GM21786 (cell line): ENCODE results near the gene NR0B2.
"Not testable (repeated sequence)": the region's sequence is repeated elsewhere in the genome, so short reads cannot be mapped to it uniquely, and the experiment has no call there.

ENCODE experiments used
- ATAC-seq: cut with Tn5 transposase; IDR thresholded peaks from one replicate; pipeline ENCODE4 v1.9.1; 2021; ENCODE audit not compliant: unreplicated experiment

Gene NR0B2

GRCh38 chr1:26889551-26890466 is 24.0 kb downstream of the NR0B2 start, which contains the start of gene GPN2:
GPN2 (minus strand) TSS chr1:26890283; CDS start chr1:26890096, 187 bp downstream.
- ATAC-seq = peak; percentile 93

GRCh38 chr1:26888231-26888630 is 25.5 kb downstream of the NR0B2 start:
- no peak for ATAC-seq

DNA sequence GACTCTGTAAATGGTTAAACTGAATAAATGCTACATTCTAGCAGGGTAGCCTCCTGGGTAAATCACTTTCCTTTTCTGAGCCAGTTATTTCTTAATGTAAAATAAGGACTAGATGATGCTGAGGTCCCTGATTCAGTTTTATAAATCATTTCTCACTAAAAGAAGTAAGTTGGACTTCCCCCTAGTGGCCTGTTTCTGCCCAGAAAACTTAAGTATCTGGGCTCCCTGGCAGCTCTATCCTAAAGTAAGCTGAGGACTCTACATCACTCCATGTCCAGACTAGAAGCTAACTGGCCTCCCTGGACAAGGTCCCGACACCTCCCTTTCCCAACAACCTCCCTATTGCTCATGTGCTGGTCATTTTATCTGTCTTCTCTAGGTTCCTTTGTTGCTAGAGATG is 26.6 kb downstream of the NR0B2 start:
- no peak for ATAC-seq

GRCh38 chr1:26882696-26883463 is 30.9 kb downstream of the NR0B2 start:
- ATAC-seq = no peak

- not testable (repeated sequence) for ATAC-seq
Observed at GRCh38 chr1:26881611-26882010, 32.2 kb downstream of the NR0B2 start.

- no peak for ATAC-seq
Observed at GRCh38 chr1:26879793-26880192, 34.0 kb downstream of the NR0B2 start.

DNA sequence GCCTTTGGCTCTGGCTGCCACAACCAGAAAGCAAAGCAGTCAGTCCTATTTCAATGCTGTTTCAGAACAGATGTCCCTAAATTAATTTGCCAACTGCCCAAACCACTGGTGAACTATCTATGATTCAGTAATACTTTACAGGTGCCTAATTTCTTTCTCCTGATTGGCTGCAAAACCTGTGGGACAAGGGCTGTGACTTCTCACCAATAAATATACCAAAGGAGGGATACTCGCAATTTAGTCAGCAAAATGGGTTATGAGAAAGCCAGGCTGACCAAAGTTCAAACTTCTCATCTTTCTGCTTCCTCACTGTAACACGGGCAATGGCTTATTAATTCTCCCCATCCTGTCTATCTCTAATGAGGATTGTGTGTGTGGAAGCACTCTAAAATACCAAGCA is 36.4 kb downstream of the NR0B2 start:
- ATAC-seq = no peak

DNA sequence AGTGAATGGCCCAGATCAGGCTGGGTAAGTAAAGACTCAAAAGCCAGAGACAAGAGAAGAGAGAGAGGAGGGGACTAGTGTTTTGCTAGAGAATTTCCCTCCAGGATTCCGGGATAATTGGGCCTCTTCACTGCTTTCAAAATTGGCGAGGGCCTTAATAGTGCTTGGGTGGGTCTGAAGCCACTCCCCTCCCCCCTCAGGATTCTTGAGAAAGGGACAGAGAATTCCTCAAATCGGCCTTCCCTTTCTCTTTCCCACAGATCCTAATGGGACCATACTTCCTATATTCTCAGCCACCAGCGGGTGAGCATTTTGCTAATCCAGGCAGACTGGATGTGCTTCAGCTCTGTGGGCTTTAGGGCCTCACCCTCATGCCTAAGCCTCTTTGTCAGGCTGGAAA is 38.9 kb downstream of the NR0B2 start:
- ATAC-seq = no peak

- ATAC-seq = not testable (repeated sequence)
Observed at GRCh38 chr1:26873097-26873496, 40.7 kb downstream of the NR0B2 start.

GRCh38 chr1:26864610-26865480 is 48.9 kb downstream of the NR0B2 start:
- peak; percentile 88 for ATAC-seq

- no peak for ATAC-seq
Observed at GRCh38 chr1:26863685-26864077, 50.1 kb downstream of the NR0B2 start.

DNA sequence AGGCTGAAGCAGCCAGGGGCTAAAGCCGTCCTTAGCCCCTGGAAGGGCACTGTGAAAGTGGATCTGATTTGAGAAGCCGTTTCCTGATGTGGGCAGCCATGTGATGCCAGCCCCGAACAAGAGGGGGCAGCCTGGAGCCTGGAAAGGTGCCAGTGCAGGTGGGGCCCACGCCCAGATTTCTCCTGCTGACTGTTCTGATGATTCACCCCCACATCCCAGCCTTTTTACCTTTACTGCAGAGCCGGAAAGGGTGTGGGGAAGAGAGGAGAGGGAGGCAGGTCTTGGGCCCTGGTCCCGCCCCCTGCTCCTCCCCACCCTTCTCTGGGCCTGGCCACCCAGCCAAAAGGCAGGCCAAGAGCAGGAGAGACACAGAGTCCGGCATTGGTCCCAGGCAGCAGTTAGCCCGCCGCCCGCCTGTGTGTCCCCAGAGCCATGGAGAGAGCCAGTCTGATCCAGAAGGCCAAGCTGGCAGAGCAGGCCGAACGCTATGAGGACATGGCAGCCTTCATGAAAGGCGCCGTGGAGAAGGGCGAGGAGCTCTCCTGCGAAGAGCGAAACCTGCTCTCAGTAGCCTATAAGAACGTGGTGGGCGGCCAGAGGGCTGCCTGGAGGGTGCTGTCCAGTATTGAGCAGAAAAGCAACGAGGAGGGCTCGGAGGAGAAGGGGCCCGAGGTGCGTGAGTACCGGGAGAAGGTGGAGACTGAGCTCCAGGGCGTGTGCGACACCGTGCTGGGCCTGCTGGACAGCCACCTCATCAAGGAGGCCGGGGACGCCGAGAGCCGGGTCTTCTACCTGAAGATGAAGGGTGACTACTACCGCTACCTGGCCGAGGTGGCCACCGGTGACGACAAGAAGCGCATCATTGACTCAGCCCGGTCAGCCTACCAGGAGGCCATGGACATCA is 50.7 kb downstream of the NR0B2 start, which contains the start of gene SFN:
Gene SFN, plus strand, starts transcription at position 369 of the 904 bp plus-strand sequence. Its CDS starts 64 bp downstream, at position 433.
- no peak for ATAC-seq

DNA sequence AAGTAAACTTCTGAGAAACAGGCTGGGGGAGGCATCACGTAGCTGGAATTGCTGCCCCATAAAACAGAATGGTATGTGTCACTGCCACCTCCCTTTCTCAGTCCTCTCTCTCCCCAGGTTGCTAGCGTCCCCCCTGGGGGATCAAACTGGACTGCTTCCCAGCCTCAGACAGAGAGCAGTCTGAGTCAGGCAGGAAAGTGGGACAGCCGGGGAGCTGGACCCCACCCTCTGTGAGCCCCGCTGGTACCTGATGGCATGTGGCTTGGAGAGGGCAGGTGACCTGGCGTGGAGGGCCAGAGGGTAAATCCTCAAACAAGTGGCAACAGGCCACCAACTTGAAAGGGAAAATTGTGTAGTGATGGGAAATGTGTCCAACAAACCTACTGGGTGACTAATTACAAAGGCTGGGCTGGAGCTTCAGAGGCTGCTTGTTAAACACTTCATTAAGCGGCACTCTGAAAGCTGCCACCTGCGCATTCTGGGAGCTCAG is 51.8 kb downstream of the NR0B2 start:
- no peak for ATAC-seq
